IPS-18c (cell line): Measurements from ENCODE around the gene COPA.

Experiments used
- H3K4me3 ChIP-seq: 2 replicates; pipeline ENCODE4 v1.7.0; 2013; ENCODE audit warnings: low read depth, mild to moderate bottlenecking, low read length, moderate library complexity; ENCODE audit not compliant: insufficient read depth
- H3K9me3 ChIP-seq: one replicate; pipeline ENCODE4 v1.6.1; 2013; ENCODE audit warnings: mild to moderate bottlenecking, low read length, moderate library complexity; ENCODE audit not compliant: control insufficient read depth, insufficient read depth

COPA gene

DNA sequence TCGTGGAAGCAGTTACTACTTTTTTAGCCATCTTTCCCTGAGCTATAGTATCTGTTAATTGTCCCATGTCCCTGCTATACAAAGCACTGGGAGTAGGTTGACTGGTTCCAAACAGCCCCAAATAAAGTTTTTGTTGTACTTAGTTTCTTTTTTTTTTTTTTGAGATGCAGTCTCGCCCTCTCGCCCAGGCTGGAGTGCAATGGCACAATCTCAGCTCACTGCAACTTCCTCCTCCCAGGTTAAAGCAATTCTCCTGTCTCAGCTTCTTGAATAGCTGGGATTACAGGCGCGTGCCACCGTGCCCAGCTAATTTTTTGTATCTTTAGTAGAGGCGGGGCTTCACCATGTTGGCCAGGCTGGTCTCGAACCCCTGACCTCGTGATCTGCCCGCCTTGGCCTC lies 3.4 kb upstream of the COPA start:
- H3K9me3 ChIP-seq, result no peaks in the 10 kb centered on the region

DNA sequence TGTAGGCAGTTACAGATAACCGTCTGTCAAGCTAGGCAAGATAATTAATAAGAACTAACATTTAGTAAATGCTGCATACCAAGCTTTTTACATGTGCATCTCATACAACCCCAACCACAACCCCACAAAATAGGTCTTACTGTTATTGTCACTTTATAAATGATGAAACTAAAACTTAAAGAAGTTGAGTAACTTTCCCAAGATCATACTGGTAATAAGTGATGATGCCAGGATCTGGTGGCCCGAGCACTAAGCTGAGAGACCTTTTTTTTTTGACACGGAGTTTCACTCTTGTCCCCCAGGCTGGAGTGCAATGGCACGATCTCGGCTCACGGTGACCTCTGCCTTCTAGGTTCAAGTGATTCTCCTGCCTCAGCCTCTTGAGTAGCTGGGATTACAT lies 1.9 kb upstream of the COPA start:
- H3K9me3 ChIP-seq, result no peaks in the 10 kb centered on the region
- no peak overlapping the region for H3K4me3 ChIP-seq

More for the DNA sequence above, 3.4 kb upstream of the COPA start:
- no peak overlapping the region for H3K4me3 ChIP-seq

DNA sequence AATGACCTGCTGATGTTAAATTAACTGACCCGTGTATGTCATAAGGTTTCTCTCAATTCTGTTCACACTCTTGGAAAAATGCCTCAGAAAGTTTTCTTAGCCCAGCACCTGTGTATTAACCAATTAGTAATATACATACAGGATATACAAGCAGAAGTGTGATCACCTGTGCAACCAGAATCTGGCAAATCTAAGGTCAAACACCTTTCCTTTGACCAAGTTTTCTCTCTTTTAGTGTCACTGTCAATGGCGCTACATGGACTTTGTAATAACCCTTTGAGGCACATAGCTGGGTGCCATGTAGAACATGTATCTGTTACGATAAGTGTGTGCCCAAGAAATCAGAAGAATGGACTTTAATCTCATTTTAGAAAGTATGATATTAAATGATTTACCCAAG lies 1.2 kb upstream of the COPA start:
- H3K9me3 ChIP-seq, result no peaks in the 10 kb centered on the region
- H3K4me3 ChIP-seq, result peak overlapping the region; percentile 87

DNA sequence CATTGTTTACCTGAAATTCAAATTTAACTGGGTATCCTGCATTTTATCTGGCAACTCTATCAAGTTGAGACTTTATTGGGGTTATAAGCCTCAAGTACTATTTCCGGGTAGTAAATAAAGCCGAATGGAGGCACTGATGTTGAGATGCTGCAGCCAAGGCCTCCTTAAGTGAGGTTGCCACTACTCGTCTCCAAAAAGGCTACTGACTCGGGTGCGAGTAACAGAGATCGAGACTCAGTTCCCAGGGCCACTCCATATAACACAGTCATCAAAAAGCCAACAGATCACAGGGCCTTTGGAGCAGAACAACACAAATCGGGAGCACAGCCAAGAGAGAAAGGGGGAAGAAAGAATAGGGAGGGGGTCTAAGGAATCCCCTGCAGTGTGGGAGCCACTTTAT lies 524 bp downstream of the COPA start:
- Histone ChIP-seq H3K4me3 (peak overlapping the region; percentile 87), H3K9me3 (no peaks in the 10 kb centered on the region)

DNA sequence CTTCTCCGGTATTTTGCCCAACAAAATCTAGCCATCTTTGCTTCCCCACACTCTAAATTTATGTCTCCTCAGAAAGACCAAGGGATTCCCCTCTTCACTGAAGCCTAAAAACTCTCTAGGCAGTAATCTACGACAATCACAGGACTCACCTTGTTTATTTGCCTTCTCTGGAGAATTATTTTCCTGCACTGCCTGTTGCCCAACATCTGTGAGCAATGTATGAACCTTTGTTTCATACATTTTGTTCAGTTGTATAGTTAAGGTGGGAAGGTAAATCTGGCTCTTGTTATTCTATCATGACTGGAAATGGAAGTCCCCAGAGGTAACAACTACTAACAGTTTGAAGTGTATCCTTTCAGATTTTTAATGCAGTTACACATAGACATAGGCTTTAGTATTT lies 2.2 kb downstream of the COPA start:
- Histone ChIP-seq H3K4me3 (no peak overlapping the region), H3K9me3 (no peaks in the 10 kb centered on the region)

GRCh38 chr1:160340146-160340545 lies 2.9 kb downstream of the COPA start:
- Histone ChIP-seq H3K9me3 (no peaks in the 10 kb centered on the region), H3K4me3 (no peak overlapping the region)

- H3K9me3 ChIP-seq, result no peaks in the 10 kb centered on the region
- H3K4me3 ChIP-seq, result no peak overlapping the region
Measured at GRCh38 chr1:160338580-160338979, 4.5 kb downstream of the COPA start.

GRCh38 chr1:160332516-160332915 lies 10.5 kb downstream of the COPA start:
- Histone ChIP-seq H3K9me3 (no peaks in the 10 kb centered on the region), H3K4me3 (no peak overlapping the region)

DNA sequence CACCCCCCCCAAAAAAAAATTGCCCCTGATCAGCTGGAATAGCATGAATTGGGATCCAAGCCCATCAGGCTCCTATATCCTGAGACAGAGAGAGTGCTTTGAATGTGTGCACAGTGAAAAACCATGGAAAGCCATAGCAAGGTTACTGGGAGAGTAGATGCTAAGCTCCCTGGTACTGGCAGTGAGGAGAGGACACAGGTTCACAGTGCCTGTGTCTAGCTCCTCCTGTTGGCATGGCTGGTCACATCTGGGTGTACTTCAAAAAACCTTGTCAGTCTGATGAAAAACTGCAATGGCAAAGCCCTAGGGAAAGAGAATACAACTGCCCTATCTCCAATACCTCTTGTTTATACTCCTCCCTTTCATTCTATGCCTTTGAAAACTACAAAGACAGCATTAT lies 12.9 kb downstream of the COPA start:
- H3K4me3 ChIP-seq, result no peak overlapping the region
- H3K9me3 ChIP-seq, result no peaks in the 10 kb centered on the region

DNA sequence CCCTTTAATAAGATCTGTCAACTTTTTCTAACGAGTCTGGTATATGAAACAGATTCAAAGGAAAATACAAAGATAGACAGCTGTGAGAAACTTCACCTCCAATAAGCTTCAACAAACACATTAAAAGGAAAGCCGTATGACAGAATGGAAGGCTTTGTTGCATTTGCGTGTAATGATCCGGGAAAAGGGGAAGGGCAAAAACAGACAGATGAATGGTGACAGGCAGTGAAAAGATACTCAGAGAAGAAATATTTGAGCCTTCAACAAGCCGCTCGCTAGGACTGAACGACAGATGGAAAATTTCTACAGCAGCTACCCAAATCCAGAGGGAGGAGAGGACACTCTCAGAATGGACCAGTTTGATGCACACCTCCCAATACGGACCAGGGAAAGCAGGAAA lies 14.9 kb downstream of the COPA start:
- Histone ChIP-seq H3K4me3 (no peak overlapping the region), H3K9me3 (no peaks in the 10 kb centered on the region)

- Histone ChIP-seq H3K9me3 (no peaks in the 10 kb centered on the region), H3K4me3 (no peak overlapping the region)
Measured at GRCh38 chr1:160326418-160326817, 16.6 kb downstream of the COPA start.

GRCh38 chr1:160325252-160325651 lies 17.8 kb downstream of the COPA start:
- Histone ChIP-seq H3K9me3 (no peaks in the 10 kb centered on the region), H3K4me3 (no peak overlapping the region)

GRCh38 chr1:160322831-160323230 lies 20.2 kb downstream of the COPA start:
- Histone ChIP-seq H3K9me3 (no peaks in the 10 kb centered on the region), H3K4me3 (no peak overlapping the region)

GRCh38 chr1:160315359-160315758 lies 27.7 kb downstream of the COPA start:
- H3K9me3 ChIP-seq, result peaks cover 2% of the 10 kb centered on the region
- H3K4me3 ChIP-seq, result no peak overlapping the region

- Histone ChIP-seq H3K4me3 (no peak overlapping the region), H3K9me3 (peaks cover 2% of the 10 kb centered on the region)
Measured at GRCh38 chr1:160309571-160309970, 33.5 kb downstream of the COPA start.

- Histone ChIP-seq H3K9me3 (peaks cover 2% of the 10 kb centered on the region), H3K4me3 (no peak overlapping the region)
Measured at GRCh38 chr1:160309185-160309557, 33.9 kb downstream of the COPA start.

DNA sequence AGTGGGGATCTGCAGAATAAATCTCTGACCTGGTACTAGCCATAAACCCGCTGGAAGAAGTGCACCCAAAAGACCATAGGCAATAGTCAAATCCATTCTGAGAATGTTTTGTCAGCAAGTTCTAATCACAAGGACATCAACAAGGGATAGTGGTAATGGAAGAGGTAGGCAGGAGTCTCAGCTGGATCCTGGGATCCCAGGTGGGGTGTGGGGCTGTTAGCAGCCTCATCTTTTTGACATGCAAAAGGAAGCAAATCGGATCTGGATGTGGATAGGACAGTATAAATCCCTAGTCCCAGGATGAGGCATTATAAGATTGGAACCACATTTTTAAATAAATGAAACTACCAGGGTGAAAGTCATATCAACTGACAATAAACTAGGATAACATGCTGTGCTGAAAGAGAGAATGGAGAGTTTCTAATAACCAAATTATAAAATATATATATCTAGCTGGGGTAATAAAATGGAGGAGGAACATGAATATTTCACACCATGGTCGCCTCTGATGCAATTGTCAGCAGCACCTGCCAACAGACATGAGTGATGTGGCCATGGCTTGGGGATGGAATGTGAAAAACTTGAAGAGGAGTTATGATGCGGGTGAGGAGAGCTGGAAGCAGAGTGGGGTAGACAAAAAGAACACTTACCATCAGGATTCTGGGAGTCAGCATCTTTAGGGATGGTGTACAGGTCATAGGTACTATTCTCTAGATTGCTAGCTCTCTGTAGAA lies 34.4 kb downstream of the COPA start:
- H3K9me3 ChIP-seq, result peaks cover 2% of the 10 kb centered on the region
- H3K4me3 ChIP-seq, result no peak overlapping the region

- H3K4me3 ChIP-seq, result no peak overlapping the region
- H3K9me3 ChIP-seq, result no peaks in the 10 kb centered on the region
Measured at GRCh38 chr1:160307118-160307791, 35.8 kb downstream of the COPA start.

DNA sequence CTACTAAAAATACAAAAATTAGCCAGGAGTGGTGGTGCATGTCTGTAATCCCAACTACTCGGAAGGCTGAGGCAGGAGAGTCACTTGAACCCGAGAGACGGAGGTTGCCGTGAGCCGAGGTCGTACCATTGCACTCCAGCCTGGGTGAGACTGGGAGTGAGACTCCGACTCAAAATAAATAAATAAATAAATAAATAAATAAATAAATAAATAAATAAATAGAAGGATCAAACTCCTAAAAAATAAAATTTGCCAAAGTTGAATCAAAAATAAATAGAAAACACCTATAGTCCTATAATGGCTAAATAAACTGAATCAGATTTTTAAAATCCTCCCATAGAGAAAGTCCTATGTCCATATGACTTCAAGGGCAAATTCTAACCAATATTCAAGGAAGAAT lies 42.9 kb downstream of the COPA start:
- no peak overlapping the region for H3K4me3 ChIP-seq
- no peaks in the 10 kb centered on the region for H3K9me3 ChIP-seq
